A549 treated with dexamethasone at 1 μM for 4 hours (cell line): ENCODE data around the gene PCDHB6. TPM values are rescaled to one million over a fixed set of nuclear protein-coding genes. Genes with fewer than 3 reads are reported as not detected.

Source experiments
- total RNA-seq: library from RNA; stranded (reverse); fragments of 200-300 nt; extraction: Qiagen RNA extraction; gene quantifications from 5 replicates; pipeline ENCODE4 v1.2.3, GENCODE V29; 2022

Gene PCDHB6
- total RNA-seq: 0.74 to 1.2 TPM (median 0.88 TPM) in 5 replicates

GRCh38 chr5:141149812-141150211 lies at the start of gene PCDHB6:
TSS of gene PCDHB6 (plus strand) at chr5:141150057. CDS start at chr5:141150258, 201 bp downstream.

GRCh38 chr5:141100243-141100805 lies 49.5 kb upstream of the PCDHB6 start, which contains the start of gene PCDHB3:
TSS of gene PCDHB3 (plus strand) at chr5:141100473. CDS start at chr5:141100650, 177 bp downstream.

GRCh38 chr5:141121563-141121962 lies 28.3 kb upstream of the PCDHB6 start, which contains the start of gene PCDHB4:
TSS of gene PCDHB4 (plus strand) at chr5:141121818. CDS start at chr5:141121999, 181 bp downstream.

GRCh38 chr5:141135030-141135717 lies 14.7 kb upstream of the PCDHB6 start, which contains the start of gene PCDHB5:
TSS of gene PCDHB5 (plus strand) at chr5:141135206. CDS start at chr5:141135435, 229 bp downstream.

GRCh38 chr5:141172381-141173204 lies 22.7 kb downstream of the PCDHB6 start, which contains the start of gene PCDHB7:
TSS of gene PCDHB7 (plus strand) at chr5:141172644. CDS start at chr5:141172836, 192 bp downstream.

GRCh38 chr5:141177577-141178191 lies 27.8 kb downstream of the PCDHB6 start, which contains the start of gene PCDHB8:
TSS of gene PCDHB8 (plus strand) at chr5:141177790. CDS start at chr5:141178035, 245 bp downstream.

GRCh38 chr5:141182248-141182647 lies 32.4 kb downstream of the PCDHB6 start, which contains the start of gene PCDHB16:
TSS of gene PCDHB16 (plus strand) at chr5:141182387. CDS start at chr5:141182560, 173 bp downstream.

GRCh38 chr5:141186897-141187512 lies 37.1 kb downstream of the PCDHB6 start, which contains the start of gene PCDHB9:
TSS of gene PCDHB9 (plus strand) at chr5:141187161. CDS start at chr5:141187319, 158 bp downstream.

GRCh38 chr5:141192110-141192725 lies 42.4 kb downstream of the PCDHB6 start, which contains the start of gene PCDHB10:
TSS of gene PCDHB10 (plus strand) at chr5:141192353. CDS start at chr5:141192553, 200 bp downstream.

GRCh38 chr5:141199359-141200235 lies 49.7 kb downstream of the PCDHB6 start, which contains the start of gene PCDHB11:
TSS of gene PCDHB11 (plus strand) at chr5:141199627. CDS start at chr5:141199775, 148 bp downstream.

Other genes starting within 250 kb of the PCDHB6 start
- 1.5 to 2.7 TPM (median 2.2 TPM) in 5 replicates for gene PCDHAC1, start 223.8 kb upstream of the PCDHB6 start, total RNA-seq
- gene PCDHAC2, start 183.6 kb upstream of the PCDHB6 start, total RNA-seq: 3.2 to 4.6 TPM (median 4.2 TPM) in 5 replicates
- gene PCDHB1, start 98.7 kb upstream of the PCDHB6 start, total RNA-seq: not detected in 5 replicates
- gene PCDHB2, start 55.4 kb upstream of the PCDHB6 start, total RNA-seq: 3.1 to 3.9 TPM (median 3.5 TPM) in 5 replicates
- gene PCDHB3, start 49.6 kb upstream of the PCDHB6 start, total RNA-seq: 0.04 to 0.30 TPM (median 0.15 TPM) in 4 of 5 replicates, not detected in the other
- gene PCDHB4, start 28.2 kb upstream of the PCDHB6 start, total RNA-seq: 0.02 to 0.12 TPM (median 0.02 TPM) in 3 of 5 replicates, not detected in the others
- gene PCDHB5, start 14.9 kb upstream of the PCDHB6 start, total RNA-seq: 1.1 to 1.6 TPM (median 1.4 TPM) in 5 replicates
- 0.02 TPM in 1 of 5 replicates, not detected in the others for gene PCDHB7, start 22.6 kb downstream of the PCDHB6 start, total RNA-seq
- 0.15 to 0.41 TPM (median 0.29 TPM) in 5 replicates for gene PCDHB8, start 27.7 kb downstream of the PCDHB6 start, total RNA-seq
- gene PCDHB16, start 32.3 kb downstream of the PCDHB6 start, total RNA-seq: 0.05 to 0.15 TPM (median 0.09 TPM) in 5 replicates
- 0.02 to 0.07 TPM in 2 of 5 replicates, not detected in the others for gene PCDHB9, start 37.1 kb downstream of the PCDHB6 start, total RNA-seq
- 0.06 to 0.08 TPM (median 0.07 TPM) in 3 of 5 replicates, not detected in the others for gene PCDHB10, start 42.3 kb downstream of the PCDHB6 start, total RNA-seq
- gene PCDHB11, start 49.6 kb downstream of the PCDHB6 start, total RNA-seq: 0.07 to 0.08 TPM (median 0.07 TPM) in 4 of 5 replicates, not detected in the other
- gene PCDHB12, start 58.7 kb downstream of the PCDHB6 start, total RNA-seq: 0.03 to 0.05 TPM in 2 of 5 replicates, not detected in the others
- 0.04 to 0.09 TPM (median 0.07 TPM) in 5 replicates for gene PCDHB13, start 63.9 kb downstream of the PCDHB6 start, total RNA-seq
- 0.01 to 0.09 TPM (median 0.06 TPM) in 5 replicates for gene PCDHB14, start 73.3 kb downstream of the PCDHB6 start, total RNA-seq
- gene PCDHB15, start 95.3 kb downstream of the PCDHB6 start, total RNA-seq: 0.05 to 0.16 TPM (median 0.05 TPM) in 5 replicates
- gene SLC25A2, start 154.0 kb downstream of the PCDHB6 start, total RNA-seq: not detected in 5 replicates
- gene TAF7, start 170.7 kb downstream of the PCDHB6 start, total RNA-seq: 61.8 to 74.9 TPM (median 70.3 TPM) in 5 replicates
- 0.22 to 0.32 TPM (median 0.26 TPM) in 5 replicates for gene PCDHGA1, start 180.5 kb downstream of the PCDHB6 start, total RNA-seq
- 0.46 to 0.83 TPM (median 0.69 TPM) in 5 replicates for gene PCDHGA2, start 188.7 kb downstream of the PCDHB6 start, total RNA-seq
- 0.02 to 0.05 TPM (median 0.03 TPM) in 4 of 5 replicates, not detected in the other for gene PCDHGA3, start 193.8 kb downstream of the PCDHB6 start, total RNA-seq
- gene PCDHGB1, start 200.0 kb downstream of the PCDHB6 start, total RNA-seq: 1.5 to 2.2 TPM (median 1.8 TPM) in 5 replicates
- 0.08 to 0.21 TPM (median 0.14 TPM) in 5 replicates for gene PCDHGA4, start 205.0 kb downstream of the PCDHB6 start, total RNA-seq
- gene PCDHGB2, start 209.9 kb downstream of the PCDHB6 start, total RNA-seq: 0.05 to 0.16 TPM (median 0.11 TPM) in 5 replicates
- gene PCDHGA5, start 214.1 kb downstream of the PCDHB6 start, total RNA-seq: 0.09 to 0.21 TPM (median 0.15 TPM) in 5 replicates
- 0.09 to 0.43 TPM (median 0.21 TPM) in 5 replicates for gene PCDHGB3, start 220.2 kb downstream of the PCDHB6 start, total RNA-seq
- 0.12 to 0.32 TPM (median 0.29 TPM) in 5 replicates for gene PCDHGA6, start 223.8 kb downstream of the PCDHB6 start, total RNA-seq
- 0.73 to 1.1 TPM (median 0.95 TPM) in 5 replicates for gene PCDHGA7, start 232.7 kb downstream of the PCDHB6 start, total RNA-seq
- gene PCDHGB4, start 237.6 kb downstream of the PCDHB6 start, total RNA-seq: 0.50 to 1.2 TPM (median 0.97 TPM) in 5 replicates
- gene PCDHGA8, start 242.6 kb downstream of the PCDHB6 start, total RNA-seq: 0.03 to 0.05 TPM (median 0.04 TPM) in 3 of 5 replicates, not detected in the others
- gene PCDHGB5, start 247.9 kb downstream of the PCDHB6 start, total RNA-seq: 2.0 to 2.7 TPM (median 2.5 TPM) in 5 replicates